Measurements from ENCODE around the gene TMEM117. TPM values are rescaled to one million over a fixed set of nuclear protein-coding genes. Genes with fewer than 3 reads are reported as not detected.
"Not testable (repeated sequence)": the region's sequence is repeated elsewhere in the genome, so short reads cannot be mapped to it uniquely, and the experiment has no call there.

Gene TMEM117
- total RNA-seq, 1 donor from 2014 or later: 0.82 TPM

- no peak overlapping the region for H3K4me3 Mint-ChIP-seq
- no peak for DNase-seq
- peaks cover 20% of the 10 kb centered on the region for H3K27me3 Mint-ChIP-seq
- peaks cover 3% of the 10 kb centered on the region for H3K4me1 Mint-ChIP-seq
- H3K9me3 Mint-ChIP-seq: no peaks in the 10 kb centered on the region
- intact Hi-C loops (cut with micrococcal nuclease): no loop called here
- no peak overlapping the region for H3K27ac Mint-ChIP-seq
- no peaks in the 10 kb centered on the region for H3K36me3 Mint-ChIP-seq (ENCODE audit: low read depth)
Observed at GRCh38 chr12:43816168-43816567, 19.7 kb upstream of the TMEM117 start.

- intact Hi-C loops (cut with micrococcal nuclease): no loop called here
- peaks cover 20% of the 10 kb centered on the region for H3K27me3 Mint-ChIP-seq
- no peak for DNase-seq
- no peaks in the 10 kb centered on the region for H3K9me3 Mint-ChIP-seq
- H3K4me3 Mint-ChIP-seq: no peak overlapping the region
- no peak overlapping the region for H3K27ac Mint-ChIP-seq
- H3K4me1 Mint-ChIP-seq: no peaks in the 10 kb centered on the region
- no peaks in the 10 kb centered on the region for H3K36me3 Mint-ChIP-seq (ENCODE audit: low read depth)
Observed at GRCh38 chr12:43824207-43824775, 11.6 kb upstream of the TMEM117 start.

GRCh38 chr12:43826681-43827080 is 9.2 kb upstream of the TMEM117 start:
- H3K36me3 Mint-ChIP-seq (ENCODE audit: low read depth): no peaks in the 10 kb centered on the region
- no peak overlapping the region for H3K27ac Mint-ChIP-seq
- no peaks in the 10 kb centered on the region for H3K4me1 Mint-ChIP-seq
- DNase-seq: no peak
- intact Hi-C loops (cut with micrococcal nuclease): no loop called here
- no peak overlapping the region for H3K4me3 Mint-ChIP-seq
- H3K9me3 Mint-ChIP-seq: no peaks in the 10 kb centered on the region
- peaks cover 28% of the 10 kb centered on the region for H3K27me3 Mint-ChIP-seq

GRCh38 chr12:43827093-43827492 is 8.8 kb upstream of the TMEM117 start:
- Mint-ChIP-seq H3K4me3 (no peak overlapping the region), H3K4me1 (peaks cover 1% of the 10 kb centered on the region), H3K27me3 (peaks cover 32% of the 10 kb centered on the region), H3K9me3 (no peaks in the 10 kb centered on the region), H3K36me3 (ENCODE audit: low read depth) (no peaks in the 10 kb centered on the region), H3K27ac (no peak overlapping the region)
- intact Hi-C loops (cut with micrococcal nuclease): no loop called here
- DNase-seq: no peak

- H3K4me1 Mint-ChIP-seq: peaks cover 15% of the 10 kb centered on the region
- no peak for DNase-seq
- no peak overlapping the region for H3K4me3 Mint-ChIP-seq
- H3K27ac Mint-ChIP-seq: no peak overlapping the region
- no peaks in the 10 kb centered on the region for H3K36me3 Mint-ChIP-seq (ENCODE audit: low read depth)
- intact Hi-C loops (cut with micrococcal nuclease): no loop called here
- H3K27me3 Mint-ChIP-seq: peaks cover 45% of the 10 kb centered on the region
- no peaks in the 10 kb centered on the region for H3K9me3 Mint-ChIP-seq
Observed at GRCh38 chr12:43832463-43833168, 3.3 kb upstream of the TMEM117 start.

GRCh38 chr12:43835264-43835655 is 621 bp upstream of the TMEM117 start:
- Mint-ChIP-seq H3K27me3 (peaks cover 37% of the 10 kb centered on the region), H3K9me3 (no peaks in the 10 kb centered on the region), H3K4me1 (peaks cover 17% of the 10 kb centered on the region), H3K27ac (peak overlapping the region; percentile 63), H3K36me3 (ENCODE audit: low read depth) (no peaks in the 10 kb centered on the region), H3K4me3 (peak overlapping the region; percentile 79)
- no peak for DNase-seq
- intact Hi-C loops (cut with micrococcal nuclease): no loop called here

- H3K4me3 Mint-ChIP-seq: peak overlapping the region; percentile 72
- H3K36me3 Mint-ChIP-seq (ENCODE audit: low read depth): no peaks in the 10 kb centered on the region
- peaks cover 17% of the 10 kb centered on the region for H3K4me1 Mint-ChIP-seq
- no peak for DNase-seq
- H3K9me3 Mint-ChIP-seq: no peaks in the 10 kb centered on the region
- H3K27me3 Mint-ChIP-seq: peaks cover 33% of the 10 kb centered on the region
- intact Hi-C loops (cut with micrococcal nuclease): loop anchor here (1.0 kb wide), 1 partner anchor 30 kb away; the partner anchor contains the start of gene TWF1
- H3K27ac Mint-ChIP-seq: peak overlapping the region; percentile 35
Observed at GRCh38 chr12:43836475-43836989, 651 bp downstream of the TMEM117 start.

- Mint-ChIP-seq H3K4me3 (no peak overlapping the region), H3K27ac (no peak overlapping the region), H3K4me1 (peaks cover 6% of the 10 kb centered on the region), H3K36me3 (ENCODE audit: low read depth) (no peaks in the 10 kb centered on the region), H3K27me3 (peaks cover 10% of the 10 kb centered on the region), H3K9me3 (no peaks in the 10 kb centered on the region)
- no peak for DNase-seq
- intact Hi-C loops (cut with micrococcal nuclease): no loop called here
Observed at GRCh38 chr12:43840338-43840737, 4.5 kb downstream of the TMEM117 start.

GRCh38 chr12:43841253-43841652 is 5.4 kb downstream of the TMEM117 start:
- intact Hi-C loops (cut with micrococcal nuclease): no loop called here
- Mint-ChIP-seq H3K27me3 (peaks cover 9% of the 10 kb centered on the region), H3K4me1 (peaks cover 6% of the 10 kb centered on the region), H3K27ac (no peak overlapping the region), H3K4me3 (no peak overlapping the region), H3K9me3 (no peaks in the 10 kb centered on the region), H3K36me3 (ENCODE audit: low read depth) (no peaks in the 10 kb centered on the region)
- DNase-seq: no peak

- H3K27ac Mint-ChIP-seq: no peak overlapping the region
- H3K4me1 Mint-ChIP-seq: peaks cover 2% of the 10 kb centered on the region
- H3K4me3 Mint-ChIP-seq: no peak overlapping the region
- no peaks in the 10 kb centered on the region for H3K9me3 Mint-ChIP-seq
- intact Hi-C loops (cut with micrococcal nuclease): no loop called here
- no peaks in the 10 kb centered on the region for H3K36me3 Mint-ChIP-seq (ENCODE audit: low read depth)
- no peak for DNase-seq
- H3K27me3 Mint-ChIP-seq: peaks cover 4% of the 10 kb centered on the region
Observed at GRCh38 chr12:43842259-43842658, 6.4 kb downstream of the TMEM117 start.

- intact Hi-C loops (cut with micrococcal nuclease); H3K27ac Mint-ChIP-seq; H3K4me1 Mint-ChIP-seq; H3K27me3 Mint-ChIP-seq; H3K36me3 Mint-ChIP-seq (ENCODE audit: low read depth); H3K9me3 Mint-ChIP-seq; DNase-seq; H3K4me3 Mint-ChIP-seq: not testable (repeated sequence)
Observed at GRCh38 chr12:43847425-43848225, 11.7 kb downstream of the TMEM117 start.

- H3K27ac Mint-ChIP-seq: no peak overlapping the region
- H3K4me3 Mint-ChIP-seq: no peak overlapping the region
- H3K9me3 Mint-ChIP-seq: peaks cover 6% of the 10 kb centered on the region
- H3K36me3 Mint-ChIP-seq (ENCODE audit: low read depth): no peaks in the 10 kb centered on the region
- no peak for DNase-seq
- no peaks in the 10 kb centered on the region for H3K27me3 Mint-ChIP-seq
- peaks cover 3% of the 10 kb centered on the region for H3K4me1 Mint-ChIP-seq
- intact Hi-C loops (cut with micrococcal nuclease): no loop called here
Observed at GRCh38 chr12:43848226-43848507, 12.3 kb downstream of the TMEM117 start.

GRCh38 chr12:43848786-43849185 is 12.9 kb downstream of the TMEM117 start:
- no peak for DNase-seq
- Mint-ChIP-seq H3K9me3 (peaks cover 6% of the 10 kb centered on the region), H3K27me3 (no peaks in the 10 kb centered on the region), H3K4me1 (peaks cover 3% of the 10 kb centered on the region), H3K36me3 (ENCODE audit: low read depth) (no peaks in the 10 kb centered on the region), H3K4me3 (no peak overlapping the region), H3K27ac (no peak overlapping the region)
- intact Hi-C loops (cut with micrococcal nuclease): no loop called here

GRCh38 chr12:43852744-43853143 is 16.9 kb downstream of the TMEM117 start:
- no peak overlapping the region for H3K4me3 Mint-ChIP-seq
- DNase-seq: peak; percentile 16
- no peak overlapping the region for H3K27ac Mint-ChIP-seq
- no peaks in the 10 kb centered on the region for H3K4me1 Mint-ChIP-seq
- H3K36me3 Mint-ChIP-seq (ENCODE audit: low read depth): no peaks in the 10 kb centered on the region
- peaks cover 2% of the 10 kb centered on the region for H3K27me3 Mint-ChIP-seq
- H3K9me3 Mint-ChIP-seq: peaks cover 2% of the 10 kb centered on the region
- intact Hi-C loops (cut with micrococcal nuclease): no loop called here

Measured in activated CD4-positive, alpha-beta T cell treated with anti-CD3 and anti-CD28 coated beads, Interleukin-2, amount 10 ng/mL, durations not matched to agents 24 days and 14 days (primary cell).